Skin epidermis (tissue), 12 donors: ENCODE measurements around the gene PILRB.
"Not testable (repeated sequence)": the region's sequence is repeated elsewhere in the genome, so short reads cannot be mapped to it uniquely, and the experiment has no call there.

Source experiments
- H3K27ac ChIP-seq, 21 experiments: fragments of 200-600 bp; sonication (generic) in 11 of 21; one replicate each; pipeline ENCODE4 v1.5.0; 2020; ENCODE audit warnings: mild to moderate bottlenecking in 3 of 21, inconsistent platforms in 2 of 21, moderate library complexity in 2 of 21
- H3K4me3 ChIP-seq, 7 experiments: fragments of 200-600 bp; sonication (generic) in 2 of 7; one replicate each; pipeline ENCODE4 v1.5.0; 2020; ENCODE audit warnings: inconsistent platforms in 2 of 7, mild to moderate bottlenecking in 2 of 7, moderate library complexity in 1 of 7

PILRB gene

GRCh38 chr7:100358027-100358856 lies at the start of gene PILRB:
Gene PILRB (plus strand): TSS chr7:100358117. CDS start chr7:100358303, 186 bp downstream.
- Histone ChIP-seq H3K27ac (peak within 1 kb of the TSS in 5 of 21 experiments; percentile 4 to 44 (median 31)), H3K4me3 (no peak within 1 kb of the TSS)

- not testable (repeated sequence) for H3K27ac ChIP-seq, H3K4me3 ChIP-seq
These were observed 39.6 kb upstream of the PILRB start for GRCh38 chr7:100318329-100318728.

DNA sequence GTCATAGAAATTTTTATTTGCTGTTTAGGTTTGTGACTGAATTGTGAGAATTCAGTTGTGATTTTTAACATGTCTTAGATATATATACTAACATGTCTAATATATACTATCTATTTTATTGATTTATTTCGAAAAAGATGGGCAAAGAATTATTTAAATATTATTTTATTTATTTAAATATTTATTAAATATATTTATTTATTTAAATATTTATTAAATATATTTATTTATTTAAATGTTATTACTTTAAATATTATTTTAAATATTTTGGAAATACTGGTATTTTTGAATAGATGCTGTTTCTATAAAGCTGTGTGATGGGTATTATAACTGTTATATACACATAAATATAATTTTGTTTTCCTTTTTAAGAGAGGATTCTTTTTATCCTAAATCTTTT lies 36.3 kb upstream of the PILRB start:
- not testable (repeated sequence) for H3K27ac ChIP-seq, H3K4me3 ChIP-seq

GRCh38 chr7:100324194-100324593 lies 33.7 kb upstream of the PILRB start:
- H3K27ac ChIP-seq, H3K4me3 ChIP-seq: not testable (repeated sequence)

GRCh38 chr7:100325671-100326070 lies 32.2 kb upstream of the PILRB start:
- not testable (repeated sequence) for H3K27ac ChIP-seq, H3K4me3 ChIP-seq

- not testable (repeated sequence) for H3K27ac ChIP-seq, H3K4me3 ChIP-seq
These were observed 31.0 kb upstream of the PILRB start for GRCh38 chr7:100326914-100327313.

DNA sequence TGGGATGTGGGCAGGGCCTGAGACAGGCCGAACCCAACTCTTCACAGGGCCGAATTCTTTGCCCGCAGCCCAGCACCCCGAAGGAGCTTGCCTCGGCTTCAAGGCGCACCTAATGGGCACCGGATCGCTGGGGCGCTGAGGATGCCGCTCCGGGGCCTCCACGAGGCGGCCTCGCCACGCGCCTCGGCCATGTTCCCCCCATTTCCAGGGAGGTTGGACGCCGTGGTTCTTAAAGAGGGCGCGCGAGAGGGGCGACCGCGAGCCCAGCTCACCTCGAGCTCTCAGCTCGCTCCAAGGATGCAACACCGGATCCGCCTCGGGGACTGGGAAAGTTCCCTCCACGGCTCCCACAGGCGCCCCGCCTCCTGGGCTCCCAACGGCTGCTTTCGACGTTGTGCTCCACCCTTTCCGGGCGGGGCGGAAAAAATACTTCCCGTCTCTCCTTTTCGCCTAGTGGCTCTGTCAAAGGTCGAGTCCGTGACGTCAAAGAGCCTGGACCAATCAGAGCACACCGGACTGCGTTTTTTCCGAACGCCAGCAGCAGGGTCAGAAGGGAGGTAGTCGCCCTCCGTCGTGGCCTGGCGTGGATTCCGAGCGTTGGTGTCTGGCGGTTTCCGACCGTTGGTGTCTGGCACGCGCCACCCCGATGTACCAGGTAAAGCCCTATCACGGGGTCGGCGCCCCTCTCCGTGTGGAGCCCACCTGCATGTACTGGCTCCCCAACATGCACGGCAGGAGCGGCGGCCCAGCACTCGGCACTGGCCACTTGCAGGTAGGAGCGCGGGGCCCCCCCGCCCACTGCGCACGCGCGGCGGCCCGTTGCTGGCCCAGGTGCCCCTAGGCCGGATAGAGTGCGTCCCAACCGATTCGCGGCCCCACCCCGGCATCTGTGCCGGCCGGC lies 22.1 kb upstream of the PILRB start:
- Histone ChIP-seq H3K27ac (peak overlapping the region; percentile 74 to 96 (median 90)), H3K4me3 (peak overlapping the region; percentile 65 to 94 (median 84))

DNA sequence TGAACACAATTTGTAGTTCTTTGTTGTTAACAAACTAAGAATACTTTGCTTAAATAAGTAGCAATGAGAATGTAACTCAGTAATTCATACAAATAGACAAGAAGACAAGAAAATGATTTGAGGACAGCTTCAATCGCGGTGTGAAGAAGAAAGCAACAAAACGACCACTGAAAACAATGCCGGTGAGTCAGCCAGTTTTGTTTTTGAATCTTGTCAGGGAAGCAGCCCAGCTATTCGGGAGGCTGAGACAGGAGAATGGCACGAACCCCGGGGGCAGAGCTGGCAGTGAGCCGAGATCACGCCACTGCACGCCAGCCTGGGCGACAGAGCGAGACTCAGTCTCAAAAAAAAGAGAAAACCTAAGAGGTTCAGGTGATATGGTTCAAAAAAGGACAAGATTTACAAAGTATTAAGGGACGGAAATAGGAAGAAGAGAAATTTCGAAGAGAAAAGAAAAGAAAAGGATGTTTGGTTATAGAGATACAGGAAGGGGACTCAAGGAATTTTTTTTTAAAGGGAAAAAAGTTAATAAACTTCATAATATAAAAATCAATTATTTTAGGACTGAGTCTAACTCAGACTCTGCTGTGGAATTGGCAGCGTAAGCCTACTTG lies 19.7 kb upstream of the PILRB start:
- peak overlapping the region in 1 of 21 experiments; percentile 60 for H3K27ac ChIP-seq
- H3K4me3 ChIP-seq: not testable (repeated sequence)

GRCh38 chr7:100341286-100341685 lies 16.6 kb upstream of the PILRB start:
- not testable (repeated sequence) for H3K4me3 ChIP-seq
- H3K27ac ChIP-seq: peak overlapping the region in 1 of 21 experiments; percentile 3

GRCh38 chr7:100342765-100343164 lies 15.2 kb upstream of the PILRB start:
- no peak overlapping the region for H3K4me3 ChIP-seq
- no peak overlapping the region for H3K27ac ChIP-seq

DNA sequence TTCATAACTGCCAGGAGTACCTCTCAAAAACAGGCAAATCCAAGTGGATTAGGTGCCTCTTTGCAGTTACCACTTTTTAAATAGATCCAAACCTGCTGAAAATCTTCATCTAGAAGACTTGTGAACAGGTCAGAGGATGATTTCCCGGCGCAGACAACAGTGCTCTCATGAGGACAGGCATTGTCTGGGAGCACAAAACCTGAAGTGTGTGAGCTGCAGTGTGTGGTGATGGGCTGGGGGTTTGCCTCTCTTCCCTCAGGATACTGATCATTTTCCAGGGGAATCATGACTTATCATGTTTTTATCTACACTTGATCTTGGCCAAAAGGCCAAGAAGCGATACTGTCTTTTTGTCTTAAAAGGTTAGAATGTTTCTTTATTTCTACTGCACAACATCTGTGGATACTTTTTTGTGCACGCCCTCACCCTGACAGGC lies 13.8 kb upstream of the PILRB start:
- not testable (repeated sequence) for H3K4me3 ChIP-seq
- H3K27ac ChIP-seq: peak overlapping the region in 5 of 21 experiments; percentile 17 to 71 (median 67)

DNA sequence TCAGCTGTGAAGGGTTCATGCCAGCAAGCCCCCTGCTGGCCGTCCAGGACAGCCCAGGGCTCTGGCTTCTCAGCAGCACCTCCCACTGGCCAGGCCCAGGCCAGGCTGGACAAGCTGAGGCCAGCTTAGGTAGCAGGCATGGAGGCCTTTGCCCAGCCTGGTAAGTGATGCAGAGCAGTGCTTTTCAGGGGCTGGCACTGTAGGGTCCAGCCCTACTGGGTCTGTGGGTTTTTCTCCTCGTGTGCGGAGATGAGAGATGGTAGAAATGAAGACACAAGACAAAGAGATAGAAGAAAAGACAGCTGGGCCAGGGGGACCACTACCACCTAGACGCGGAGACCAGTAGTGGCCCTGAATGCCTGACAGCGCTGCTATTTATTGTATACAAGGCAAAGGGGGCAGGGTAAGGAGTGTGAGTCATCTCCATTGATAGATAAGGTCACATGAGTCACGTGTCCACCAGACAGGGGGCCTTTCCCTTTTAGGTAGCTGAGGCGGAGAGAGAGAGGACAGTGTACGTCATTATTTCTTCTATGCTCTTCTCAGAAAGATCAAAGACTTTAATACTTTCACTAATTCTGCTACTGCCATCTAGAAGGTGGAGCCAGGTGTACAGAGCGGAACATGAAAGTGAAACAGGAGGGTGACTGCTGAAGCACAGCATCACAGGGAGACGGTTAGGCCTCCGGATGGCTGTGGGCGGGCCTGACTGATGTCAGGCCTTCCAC lies 13.2 kb upstream of the PILRB start:
- not testable (repeated sequence) for H3K4me3 ChIP-seq
- peak overlapping the region in 10 of 21 experiments; percentile 14 to 71 (median 62) for H3K27ac ChIP-seq

GRCh38 chr7:100345288-100345672 lies 12.6 kb upstream of the PILRB start:
- peak overlapping the region in 1 of 21 experiments; percentile 69 for H3K27ac ChIP-seq
- H3K4me3 ChIP-seq: not testable (repeated sequence)

GRCh38 chr7:100346921-100347320 lies 11.0 kb upstream of the PILRB start:
- Histone ChIP-seq H3K4me3 (no peak overlapping the region), H3K27ac (no peak overlapping the region)

- Histone ChIP-seq H3K27ac (no peak overlapping the region), H3K4me3 (no peak overlapping the region)
These were observed 9.1 kb upstream of the PILRB start for GRCh38 chr7:100348805-100349204.

GRCh38 chr7:100349757-100350156 lies 8.2 kb upstream of the PILRB start:
- H3K4me3 ChIP-seq: no peak overlapping the region
- no peak overlapping the region for H3K27ac ChIP-seq

GRCh38 chr7:100351657-100352058 lies 6.3 kb upstream of the PILRB start:
- H3K27ac ChIP-seq: peak overlapping the region in 7 of 21 experiments; percentile 4 to 83 (median 55)
- H3K4me3 ChIP-seq: no peak overlapping the region

DNA sequence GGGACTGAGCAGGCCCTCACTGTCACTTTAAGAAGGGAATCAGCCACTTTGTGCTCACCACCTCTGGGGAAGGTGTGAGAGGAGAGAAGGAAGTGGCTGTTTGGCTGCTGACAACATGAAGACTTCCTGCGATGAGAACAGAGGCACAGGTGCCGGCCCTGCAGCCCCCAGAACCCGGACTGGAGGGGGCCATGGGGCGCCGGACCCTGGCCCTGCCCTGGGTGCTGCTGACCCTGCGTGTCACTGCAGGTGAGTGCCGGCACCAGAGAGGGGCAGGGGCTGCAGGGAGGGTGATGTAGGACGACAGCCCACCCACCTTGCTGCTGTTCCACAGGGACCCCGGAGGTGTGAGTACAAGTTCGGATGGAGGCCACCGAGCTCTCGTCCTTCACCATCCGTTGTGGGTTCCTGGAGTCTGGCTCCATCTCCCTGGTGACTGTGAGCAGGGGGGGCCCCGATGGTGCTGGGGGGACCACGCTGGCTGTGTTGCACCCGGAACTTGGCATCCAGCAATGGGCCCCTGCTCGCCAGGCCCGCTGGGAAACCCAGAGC lies 5.6 kb upstream of the PILRB start:
- Histone ChIP-seq H3K27ac (peak overlapping the region in 7 of 21 experiments; percentile 7 to 83 (median 74)), H3K4me3 (peak overlapping the region in 1 of 7 experiments; percentile 14)
